ENCODE results near the gene RNF32. TPM values are rescaled to one million over a fixed set of nuclear protein-coding genes. Genes with fewer than 3 reads are reported as not detected.

Gene RNF32
- total and polyA plus RNA-seq, 7 donors: 0.36 to 3.7 (median 1.5) TPM

GRCh38 chr7:156703209-156703608, 62.6 kb downstream of the RNF32 start:
- H3K4me1 ChIP-seq: no peaks in the 10 kb centered on the region
- intact Hi-C loops (cut with DNase I): no loop called here
- H3K36me3 ChIP-seq: peaks cover 0 to 7% (median 2%) of the 10 kb centered on the region in 4 donors
- H3K4me3 ChIP-seq: no peak overlapping the region
- DNase-seq: no peak
- no peak for TF ChIP-seq POLR2A (IDR thresholded peaks at IDR 0.05)
- no peak for TF ChIP-seq CTCF (IDR thresholded peaks at IDR 0.05)
- no peak for TF ChIP-seq POLR2AphosphoS5 (IDR thresholded peaks at IDR 0.05)
- no peak for TF ChIP-seq EP300 (IDR thresholded peaks at IDR 0.05)
- no peaks in the 10 kb centered on the region for H3K27me3 ChIP-seq
- WGBS, 2 donors: 96% methylated on average over 4 of the region's 4 CpGs
- no peak overlapping the region for H3K27ac ChIP-seq
- peaks cover 0 to 2% (median under 1%) of the 10 kb centered on the region in 4 donors for H3K9me3 ChIP-seq

GRCh38 chr7:156703773-156704482, 63.4 kb downstream of the RNF32 start:
- Histone ChIP-seq H3K27me3 (no peaks in the 10 kb centered on the region), H3K4me1 (no peaks in the 10 kb centered on the region), H3K27ac (no peak overlapping the region), H3K36me3 (peaks cover 0 to 14% (median 0%) of the 10 kb centered on the region in 4 donors), H3K9me3 (peaks cover 0 to 6% (median 2%) of the 10 kb centered on the region in 4 donors), H3K4me3 (no peak overlapping the region)
- 71 to 85% methylated on average over 5 of the region's 5 CpGs for WGBS, 2 donors
- no peak for DNase-seq
- intact Hi-C loops (cut with DNase I): no loop called here
- TF ChIP-seq CTCF (IDR thresholded peaks at IDR 0.05): no peak
- TF ChIP-seq POLR2A (IDR thresholded peaks at IDR 0.05): no peak

DNA sequence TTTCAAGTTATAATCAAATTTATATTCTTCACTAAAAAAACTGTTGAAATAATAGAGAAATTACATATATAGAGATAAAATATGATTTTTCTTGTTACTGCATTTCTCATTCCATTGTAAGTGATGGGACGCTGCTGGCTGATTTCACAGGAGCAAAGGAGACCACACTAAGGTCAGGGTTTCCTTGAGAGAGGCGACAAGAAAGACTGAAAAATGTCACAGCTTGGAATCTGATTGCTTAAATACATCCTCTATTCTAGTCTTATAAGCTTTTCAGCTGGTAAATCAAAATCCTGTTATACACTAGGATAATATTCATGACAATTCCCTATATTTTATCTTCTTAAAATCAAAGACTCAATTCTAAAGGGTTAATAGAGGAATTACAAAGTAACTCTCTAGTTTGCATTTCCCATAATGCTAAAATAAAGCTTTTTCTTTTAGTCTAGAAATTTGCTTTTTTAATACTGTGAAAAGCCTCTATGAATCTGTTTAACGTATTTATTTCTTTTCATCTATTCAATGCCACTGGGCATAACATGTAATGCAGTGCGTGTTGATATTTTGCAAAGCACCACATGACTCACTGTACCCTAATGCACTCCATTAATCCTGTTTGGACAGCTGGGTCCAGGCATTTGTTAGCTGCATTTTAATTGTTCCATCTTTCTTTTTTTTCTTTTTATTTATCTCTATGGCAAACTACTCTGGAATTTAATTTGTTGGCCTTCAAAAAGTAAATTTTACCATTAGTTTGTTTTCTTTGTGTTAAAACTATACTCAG, 81.7 kb downstream of the RNF32 start:
- H3K36me3 ChIP-seq: peaks cover 0 to 15% (median 0%) of the 10 kb centered on the region in 4 donors
- H3K27ac ChIP-seq: no peak overlapping the region
- intact Hi-C loops (cut with DNase I): no loop called here
- H3K9me3 ChIP-seq: no peaks in the 10 kb centered on the region
- H3K4me3 ChIP-seq: no peak overlapping the region
- no peak for DNase-seq
- TF ChIP-seq CTCF (IDR thresholded peaks at IDR 0.05): no peak
- no peak for TF ChIP-seq POLR2A (IDR thresholded peaks at IDR 0.05)
- TF ChIP-seq EP300 (IDR thresholded peaks at IDR 0.05): no peak
- no peak for TF ChIP-seq POLR2AphosphoS5 (IDR thresholded peaks at IDR 0.05)
- no peaks in the 10 kb centered on the region for H3K27me3 ChIP-seq
- H3K4me1 ChIP-seq: no peaks in the 10 kb centered on the region
- WGBS, 2 donors: 93 to 97% methylated on average over 4 of the region's 4 CpGs

- no peak for DNase-seq
- intact Hi-C loops (cut with DNase I): no loop called here
- no peaks in the 10 kb centered on the region for H3K9me3 ChIP-seq
- WGBS, 2 donors: 16 to 71% methylated on average over 5 of the region's 5 CpGs
- peaks cover 0 to 10% (median 0%) of the 10 kb centered on the region in 4 donors for H3K36me3 ChIP-seq
- no peak overlapping the region for H3K4me3 ChIP-seq
- no peaks in the 10 kb centered on the region for H3K4me1 ChIP-seq
- no peak overlapping the region for H3K27ac ChIP-seq
- no peaks in the 10 kb centered on the region for H3K27me3 ChIP-seq
- TF ChIP-seq EP300 (IDR thresholded peaks at IDR 0.05): no peak
- no peak for TF ChIP-seq POLR2A (IDR thresholded peaks at IDR 0.05)
- TF ChIP-seq POLR2AphosphoS5 (IDR thresholded peaks at IDR 0.05): no peak
- no peak for TF ChIP-seq CTCF (IDR thresholded peaks at IDR 0.05)
Measured at GRCh38 chr7:156725073-156725472, 84.5 kb downstream of the RNF32 start.
